8988T (cell line): ENCODE data around the gene STAT2.
"Not testable (repeated sequence)": the region's sequence is repeated elsewhere in the genome, so short reads cannot be mapped to it uniquely, and the experiment has no call there.

ENCODE experiments used
- DNase-seq: peaks from one replicate; pipeline ENCODE4 v3.0.0; 2011

Gene STAT2

DNA sequence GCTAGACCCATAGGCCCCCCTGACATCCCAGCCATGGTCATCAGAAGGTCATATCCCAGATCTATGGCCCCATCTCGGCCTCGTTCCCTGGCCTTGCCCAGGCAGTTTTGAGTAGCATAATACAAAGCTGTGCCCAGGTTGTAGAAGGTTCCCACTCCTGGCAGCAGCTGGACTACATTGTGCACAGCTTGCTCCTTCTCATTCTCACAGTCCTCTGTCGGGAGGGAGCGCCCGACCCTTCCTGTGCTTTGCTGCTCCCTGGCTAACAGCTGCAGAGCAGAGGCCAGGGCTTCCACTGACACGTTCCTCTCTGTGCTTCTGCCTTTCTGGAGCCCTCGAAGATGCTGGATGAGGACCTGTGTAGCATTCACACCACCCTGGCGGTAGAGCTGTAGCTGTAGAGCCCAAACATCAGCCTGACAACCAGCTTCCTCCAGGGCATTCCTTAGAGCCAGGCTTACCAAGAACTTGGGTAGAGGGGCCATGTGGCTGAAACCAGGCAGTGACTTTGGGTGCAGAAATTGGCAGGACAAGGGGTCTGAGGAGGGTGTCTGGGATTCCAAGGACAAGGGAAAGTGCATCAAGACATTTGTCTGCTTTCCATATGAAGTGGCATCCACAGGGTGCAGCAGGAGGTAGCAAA, 1.7 kb upstream of the STAT2 start:
- no peak for DNase-seq

DNA sequence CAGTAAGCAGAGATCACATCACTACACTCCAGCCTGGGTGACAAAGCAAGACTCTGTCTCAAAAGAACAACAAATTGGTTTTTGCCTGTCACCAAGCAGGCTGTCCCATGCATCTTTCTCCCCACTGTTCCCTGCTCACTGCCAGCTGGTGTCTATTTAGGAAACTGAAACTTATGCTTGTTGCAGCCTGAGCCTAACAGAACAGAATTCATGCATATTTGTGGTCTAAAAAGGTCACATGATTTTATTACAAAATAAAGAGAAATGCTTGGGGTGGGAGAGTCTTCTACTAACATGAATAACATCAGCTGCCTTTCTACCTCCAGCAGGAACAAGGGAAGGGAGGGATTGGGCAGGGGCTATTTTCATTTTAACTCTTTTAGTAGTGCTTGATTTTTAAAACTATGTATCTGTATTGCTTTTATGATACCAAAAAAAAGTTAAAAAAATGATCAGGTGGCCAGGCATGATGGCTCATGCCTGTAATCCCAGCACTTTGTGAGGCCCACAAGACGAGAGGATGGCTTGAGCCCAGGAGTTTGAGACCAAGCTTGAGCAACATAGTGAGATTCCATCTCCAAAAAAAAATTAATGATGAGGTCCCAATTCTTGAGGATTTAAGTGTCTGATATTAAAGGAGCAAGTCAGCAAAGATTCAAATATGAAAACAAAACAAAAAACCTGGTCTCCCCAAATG, 923 bp downstream of the STAT2 start:
- DNase-seq, result no peak

DNA sequence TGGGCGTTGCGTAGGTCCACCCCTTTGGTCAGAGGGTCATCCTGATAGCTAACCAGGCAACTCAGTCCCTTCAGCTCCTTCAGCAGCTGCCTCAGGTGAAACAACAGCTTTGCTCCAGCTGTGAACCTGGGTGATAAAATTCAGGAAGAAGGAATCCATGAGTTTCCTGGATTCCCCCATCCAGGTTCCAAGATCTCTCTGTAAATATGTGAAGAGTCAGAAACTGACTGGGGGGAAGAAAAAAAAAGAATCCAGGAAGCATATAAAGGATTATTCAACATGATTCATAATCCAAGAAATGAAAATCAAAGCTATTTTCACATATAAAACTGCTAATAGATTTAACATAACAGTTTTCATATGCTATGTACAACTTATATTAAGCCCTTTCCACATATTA, 8.6 kb downstream of the STAT2 start:
- DNase-seq, result no peak

DNA sequence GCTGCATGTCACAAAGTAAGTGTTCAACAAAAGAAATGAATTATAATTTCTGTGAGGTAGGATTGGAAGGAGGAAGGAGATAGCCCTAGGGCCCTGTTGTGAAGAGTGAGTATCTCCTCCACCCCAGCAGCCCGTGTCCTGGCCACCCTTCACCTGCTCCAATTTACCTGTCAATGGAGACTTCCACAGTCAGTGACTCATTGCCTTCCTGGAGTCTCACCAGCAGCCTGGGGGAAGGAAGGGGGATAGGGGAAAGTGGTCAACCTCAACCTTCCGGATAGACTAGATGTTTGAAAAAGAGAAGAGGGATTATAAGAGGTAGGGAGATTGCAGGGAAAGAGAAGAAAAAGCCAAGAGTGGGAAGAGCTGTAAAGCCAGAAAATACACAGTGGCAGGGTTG, 9.2 kb downstream of the STAT2 start:
- no peak for DNase-seq

DNA sequence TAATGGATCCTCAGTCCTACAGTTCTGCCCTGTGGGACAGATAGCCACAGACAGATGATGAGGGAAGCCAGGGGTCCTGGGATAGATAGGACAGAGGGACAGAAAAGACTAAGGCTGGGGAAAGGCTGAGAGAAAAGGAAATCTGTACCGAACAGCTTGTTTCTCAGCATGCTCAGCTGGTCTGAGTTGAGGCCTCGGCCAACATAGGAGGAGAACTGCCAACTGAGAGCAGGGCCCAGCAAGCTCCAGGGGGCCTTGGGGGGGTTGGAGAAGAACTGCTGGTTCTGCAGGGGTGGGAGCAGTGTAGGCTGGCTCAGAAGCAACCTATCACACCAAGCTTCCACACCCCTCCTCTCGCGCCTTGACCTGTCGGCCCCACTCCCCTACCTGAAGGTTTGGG, 11.1 kb downstream of the STAT2 start:
- DNase-seq, result no peak

GRCh38 chr12:56347255-56347654, 12.7 kb downstream of the STAT2 start:
- not testable (repeated sequence) for DNase-seq

DNA sequence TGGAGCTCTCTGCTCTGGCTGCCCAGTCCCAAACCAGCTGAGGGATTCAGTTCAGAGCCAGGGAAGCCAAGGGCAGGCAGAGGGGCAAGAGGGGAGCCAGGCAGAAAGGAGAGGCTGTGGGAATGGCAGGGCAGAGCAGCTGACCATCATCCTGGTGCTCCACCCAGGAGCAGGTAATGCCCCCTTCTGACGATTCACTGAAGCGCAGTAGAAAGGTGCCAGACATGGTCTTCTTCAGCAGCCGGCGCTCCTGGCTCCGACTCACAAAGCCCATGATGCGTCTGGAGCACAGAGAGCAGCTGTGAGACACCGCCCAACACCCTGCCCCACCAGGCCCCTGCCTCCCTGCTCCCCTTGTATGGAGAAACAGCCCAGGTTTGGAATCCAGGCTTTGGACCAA, 13.2 kb downstream of the STAT2 start:
- no peak for DNase-seq

DNA sequence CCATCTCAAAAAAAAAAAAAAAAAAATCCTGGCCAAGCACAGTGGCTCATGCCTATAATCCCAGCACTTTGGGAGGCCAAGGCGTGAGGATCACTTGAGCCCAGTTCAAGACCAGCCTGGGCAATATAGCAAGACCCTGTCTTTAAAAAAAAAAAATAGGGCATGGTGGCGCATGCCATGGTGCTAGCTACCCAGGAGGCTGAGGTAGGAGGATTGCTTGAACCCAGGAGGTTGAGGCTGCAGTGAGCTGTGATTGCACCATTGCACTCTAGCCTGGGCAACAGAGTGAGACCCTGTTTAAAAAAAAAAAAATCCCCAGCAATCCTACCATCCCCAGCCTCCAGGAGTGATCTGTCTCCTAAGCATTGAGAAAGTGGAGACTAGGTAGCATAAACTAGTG, 17.6 kb downstream of the STAT2 start:
- DNase-seq, result not testable (repeated sequence)

GRCh38 chr12:56341616-56342015, 18.3 kb downstream of the STAT2 start:
- DNase-seq, result no peak

GRCh38 chr12:56339158-56339422, 20.8 kb downstream of the STAT2 start:
- no peak for DNase-seq

GRCh38 chr12:56338308-56339157, 21.4 kb downstream of the STAT2 start, which contains the start of gene IL23A:
Gene IL23A, plus strand, starts transcription at chr12:56338884. Its CDS starts 161 bp downstream, at chr12:56339045.
- no peak for DNase-seq

DNA sequence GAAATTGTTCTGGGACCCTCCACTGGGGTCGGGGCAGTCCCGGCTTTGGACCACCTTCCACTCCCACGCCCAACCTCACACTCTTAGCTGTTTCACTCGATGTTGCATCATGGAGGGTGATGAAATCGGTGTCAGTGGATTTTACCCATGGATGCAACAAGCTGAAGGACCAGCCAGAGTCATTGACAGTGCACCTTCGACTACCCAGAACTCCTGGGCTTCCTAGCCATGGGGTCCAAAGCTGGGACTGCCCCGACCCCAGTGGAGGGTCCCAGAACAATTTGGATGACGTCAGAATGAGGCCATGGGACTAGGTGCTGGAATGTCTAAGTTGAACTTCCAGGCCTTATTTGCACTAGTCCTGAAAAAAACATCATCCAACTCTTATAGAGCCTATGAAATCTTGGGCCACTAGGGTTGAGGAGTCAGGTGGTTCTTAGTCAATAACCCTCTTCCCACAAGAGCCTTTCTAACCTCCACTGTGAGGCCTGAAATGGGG, 22.1 kb downstream of the STAT2 start:
- DNase-seq, result no peak

- DNase-seq, result no peak
Observed at GRCh38 chr12:56336361-56337167, 23.3 kb downstream of the STAT2 start.

GRCh38 chr12:56335527-56335926, 24.4 kb downstream of the STAT2 start:
- not testable (repeated sequence) for DNase-seq

GRCh38 chr12:56334490-56334793, 25.5 kb downstream of the STAT2 start:
- no peak for DNase-seq

GRCh38 chr12:56333679-56334489, 26.0 kb downstream of the STAT2 start, which contains the start of gene PAN2:
Gene PAN2, minus strand, starts transcription at chr12:56334000. Its CDS starts 906 bp downstream, at chr12:56333094.
- peak; percentile 92 for DNase-seq

DNA sequence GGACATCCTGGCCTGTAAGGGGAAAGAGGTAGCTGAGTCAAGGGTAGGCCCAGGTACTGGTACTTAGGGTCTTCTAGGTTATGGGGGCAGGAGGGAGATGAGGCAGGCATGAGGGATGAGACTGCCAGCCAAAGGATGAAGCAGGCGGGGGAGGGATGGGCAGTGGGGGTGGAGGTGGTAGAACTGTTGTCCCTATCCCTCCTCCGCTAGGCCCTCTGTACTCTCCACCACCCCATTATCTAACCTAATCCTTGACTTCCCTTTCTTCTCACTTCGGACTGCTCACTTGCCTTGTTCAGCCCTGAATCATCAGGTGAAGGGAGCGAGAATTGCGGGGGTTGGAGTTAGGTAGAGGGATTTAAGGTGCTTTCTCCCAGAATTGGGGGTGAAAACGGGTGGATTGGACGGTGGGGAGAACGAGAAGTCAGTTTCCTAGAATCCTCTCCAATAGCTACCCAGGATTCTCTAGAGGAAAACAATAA, 26.7 kb downstream of the STAT2 start:
- no peak for DNase-seq

DNA sequence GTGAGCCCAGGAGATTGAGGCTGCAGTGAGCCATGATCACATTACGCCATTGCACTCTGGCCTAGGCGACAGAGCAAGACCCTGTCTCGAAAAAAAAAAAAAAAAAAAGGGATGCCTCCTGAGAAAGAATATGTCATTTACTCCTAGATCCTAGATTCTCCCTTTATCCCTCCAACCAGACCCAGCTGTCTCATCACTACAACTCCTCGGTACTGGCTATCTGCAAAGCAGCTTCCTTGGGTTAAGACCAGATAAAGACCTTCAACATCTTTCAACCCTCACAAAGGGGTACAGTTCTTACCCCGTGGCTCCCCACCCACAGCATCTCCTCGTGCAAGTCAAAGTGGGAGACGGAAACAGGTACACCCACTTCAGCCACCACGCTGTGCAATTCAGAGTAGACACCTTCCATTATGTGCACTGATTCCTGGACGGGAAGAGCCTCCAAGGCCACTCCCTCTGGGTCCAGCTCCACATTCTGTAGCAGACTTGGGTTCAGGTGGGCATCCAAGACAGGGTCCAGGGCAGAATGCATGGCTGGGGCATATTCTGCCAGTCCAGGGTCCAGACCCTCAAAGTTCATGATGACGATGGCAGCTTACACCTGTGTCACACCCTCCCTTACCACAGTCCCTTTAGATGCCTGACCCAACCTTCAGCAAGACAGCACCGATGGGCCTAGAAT, 27.3 kb downstream of the STAT2 start:
- DNase-seq, result no peak

DNA sequence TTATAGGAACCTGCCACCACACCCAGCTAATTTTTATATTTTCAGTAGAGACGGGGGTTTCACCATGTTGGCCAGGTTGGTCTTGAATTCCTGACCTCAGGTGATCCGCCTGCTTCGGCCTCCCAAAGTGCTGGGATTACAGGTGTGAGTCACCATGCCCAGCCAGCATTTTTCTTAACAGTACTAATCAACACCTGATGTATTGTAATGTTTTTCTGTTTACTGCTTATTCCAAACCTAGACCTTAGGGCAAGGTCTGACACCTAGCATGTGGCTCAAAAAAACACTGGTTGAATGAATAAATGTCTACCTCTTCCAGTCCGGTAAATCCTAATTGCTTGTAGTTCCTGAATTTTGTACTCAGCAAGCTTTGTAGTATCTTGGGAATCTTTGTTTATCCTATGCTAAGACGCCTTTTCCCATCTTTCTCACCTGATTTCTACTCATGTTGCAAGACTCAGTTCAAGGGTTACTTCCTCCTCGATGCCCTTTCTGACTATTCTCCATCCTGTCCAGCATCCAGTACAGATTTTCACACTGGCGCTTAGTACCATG, 28.9 kb downstream of the STAT2 start:
- DNase-seq, result no peak

DNA sequence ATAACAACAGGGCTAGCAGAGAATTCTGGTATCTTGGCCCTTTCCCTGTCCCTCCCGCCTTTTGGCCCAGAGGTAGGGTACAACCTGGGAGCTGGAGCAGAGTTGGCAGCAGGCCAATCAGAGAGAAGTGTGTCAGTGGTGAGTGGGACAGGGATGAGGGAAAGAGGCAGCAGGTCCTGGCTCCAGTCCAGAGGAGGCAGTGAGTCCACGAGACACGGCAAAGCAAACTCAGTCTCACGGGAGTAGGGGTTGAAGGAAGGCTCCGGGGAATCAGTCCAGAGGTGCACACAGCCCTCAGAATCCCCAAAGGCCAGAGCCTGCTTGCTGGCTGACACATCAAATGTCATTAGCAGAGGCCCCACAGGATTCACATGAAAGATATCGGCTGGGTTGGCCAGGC, 33.4 kb downstream of the STAT2 start:
- DNase-seq, result no peak

- no peak for DNase-seq
Observed at GRCh38 chr12:56326126-56326525, 33.8 kb downstream of the STAT2 start.
